GM12801 (cell line): ENCODE data around the gene SHLD3.

ENCODE experiments used
- TF ChIP-seq, protein P1 (sequence below): IDR thresholded peaks from one replicate; pipeline ENCODE4 v1.5.1; 2011; ENCODE audit warnings: control low read depth; ENCODE audit not compliant: insufficient read length; ENCODE audit errors: extremely low read depth

The SHLD3 gene, protein sequence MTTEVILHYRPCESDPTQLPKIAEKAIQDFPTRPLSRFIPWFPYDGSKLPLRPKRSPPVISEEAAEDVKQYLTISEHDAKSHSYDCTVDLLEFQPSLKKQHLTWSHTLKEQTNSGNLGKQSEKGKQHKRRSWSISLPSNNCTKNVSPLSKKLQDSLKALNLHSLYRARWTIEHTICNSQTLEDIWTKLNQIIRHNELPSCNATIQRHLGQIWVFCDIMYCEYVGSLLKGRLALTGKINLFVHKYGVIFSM

DNA sequence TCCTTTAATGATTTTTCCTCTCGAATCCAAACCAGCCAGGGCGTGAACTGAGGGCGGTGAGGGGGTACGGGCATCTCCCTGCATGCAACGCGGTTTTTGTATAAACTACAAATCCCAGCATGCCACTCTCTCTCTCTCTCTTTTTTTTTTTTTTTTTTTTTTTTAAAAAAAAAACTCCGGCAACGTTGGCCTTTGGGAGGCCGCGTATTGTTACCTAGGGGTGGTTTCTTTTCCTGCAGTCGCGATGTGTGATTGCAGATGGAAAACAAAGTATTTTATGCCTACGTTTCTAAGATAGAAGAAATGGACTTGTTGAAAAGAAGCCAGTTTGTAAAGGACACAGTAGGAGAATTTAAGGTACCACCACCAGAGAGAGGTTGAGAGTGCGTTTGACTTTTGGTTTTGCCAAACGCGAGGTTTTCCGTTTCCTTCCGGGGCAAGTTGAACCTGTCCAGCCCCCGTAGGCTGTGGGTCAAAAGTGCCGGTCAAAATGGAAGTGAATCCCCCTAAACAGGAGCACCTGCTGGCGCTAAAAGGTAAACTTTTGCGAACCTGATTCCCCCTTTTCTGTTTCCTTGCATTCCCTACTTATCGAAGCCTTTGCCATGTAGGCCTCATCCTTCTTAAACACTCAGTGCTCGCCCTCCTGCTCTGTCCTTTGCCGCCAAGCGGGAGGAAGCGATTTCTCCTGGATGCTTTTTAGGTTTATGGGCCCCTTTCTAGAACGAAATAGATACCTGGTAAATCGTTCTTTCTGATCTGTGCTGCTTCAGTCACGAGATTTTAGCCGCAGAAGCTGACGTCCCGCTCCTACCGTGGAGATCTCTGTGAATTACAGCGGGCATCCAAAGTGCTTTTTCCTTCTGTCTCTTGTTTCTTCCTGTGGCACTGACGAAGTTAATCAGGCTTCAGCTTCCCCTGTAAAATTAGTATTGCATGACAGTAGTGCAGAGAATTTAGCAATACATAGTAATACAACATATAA, at the start of gene SHLD3, which contains the start of gene TRAPPC13:
Gene SHLD3 (plus strand): TSS at position 457 of the 985 bp plus-strand sequence. CDS start 4,561 bp downstream, outside the sequence.
Gene TRAPPC13 (plus strand): TSS at position 457 of the 985 bp plus-strand sequence. CDS start 34 bp downstream, at position 491.
- TF ChIP-seq, protein P1, sequence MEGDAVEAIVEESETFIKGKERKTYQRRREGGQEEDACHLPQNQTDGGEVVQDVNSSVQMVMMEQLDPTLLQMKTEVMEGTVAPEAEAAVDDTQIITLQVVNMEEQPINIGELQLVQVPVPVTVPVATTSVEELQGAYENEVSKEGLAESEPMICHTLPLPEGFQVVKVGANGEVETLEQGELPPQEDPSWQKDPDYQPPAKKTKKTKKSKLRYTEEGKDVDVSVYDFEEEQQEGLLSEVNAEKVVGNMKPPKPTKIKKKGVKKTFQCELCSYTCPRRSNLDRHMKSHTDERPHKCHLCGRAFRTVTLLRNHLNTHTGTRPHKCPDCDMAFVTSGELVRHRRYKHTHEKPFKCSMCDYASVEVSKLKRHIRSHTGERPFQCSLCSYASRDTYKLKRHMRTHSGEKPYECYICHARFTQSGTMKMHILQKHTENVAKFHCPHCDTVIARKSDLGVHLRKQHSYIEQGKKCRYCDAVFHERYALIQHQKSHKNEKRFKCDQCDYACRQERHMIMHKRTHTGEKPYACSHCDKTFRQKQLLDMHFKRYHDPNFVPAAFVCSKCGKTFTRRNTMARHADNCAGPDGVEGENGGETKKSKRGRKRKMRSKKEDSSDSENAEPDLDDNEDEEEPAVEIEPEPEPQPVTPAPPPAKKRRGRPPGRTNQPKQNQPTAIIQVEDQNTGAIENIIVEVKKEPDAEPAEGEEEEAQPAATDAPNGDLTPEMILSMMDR = no peak

DNA sequence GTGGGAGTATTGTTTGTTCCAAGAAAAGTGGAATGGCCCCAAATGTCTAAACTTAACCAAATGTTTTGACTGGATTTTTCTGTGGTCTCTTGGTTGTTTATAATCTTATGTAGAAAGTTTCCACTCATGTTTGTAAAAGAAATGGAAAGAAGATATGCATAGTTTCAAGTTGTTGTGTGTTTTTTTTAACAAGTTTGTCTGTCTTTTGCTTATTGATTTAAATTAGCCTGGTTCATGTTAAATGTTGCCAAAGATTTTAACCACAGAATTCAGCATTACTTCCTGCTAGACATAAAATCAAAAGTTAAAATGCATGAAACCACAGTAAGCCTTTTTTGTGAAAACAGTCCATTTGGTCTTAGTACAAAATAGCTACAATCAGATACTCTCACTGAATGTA, 47.7 kb upstream of the SHLD3 start:
- TF ChIP-seq, protein P1 = no peak

DNA sequence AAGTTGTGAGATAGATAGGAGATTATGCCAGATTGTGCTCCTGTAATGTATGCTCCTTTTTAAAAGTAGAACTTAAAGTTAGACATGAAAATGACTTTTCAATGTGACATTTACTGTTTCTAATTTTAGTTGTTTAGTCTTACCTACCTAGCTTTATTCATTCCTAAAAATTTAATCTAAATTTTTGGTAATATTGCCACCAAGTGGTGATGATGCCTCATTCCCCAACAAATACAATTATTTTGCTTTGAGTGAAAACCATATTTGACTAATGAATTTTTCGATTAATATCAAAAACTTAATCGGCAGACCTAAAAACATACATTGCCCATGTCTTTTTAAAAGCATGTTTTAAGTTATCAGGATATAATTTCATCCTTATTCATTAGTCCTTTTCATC, 36.1 kb upstream of the SHLD3 start:
- TF ChIP-seq, protein P1 = no peak

DNA sequence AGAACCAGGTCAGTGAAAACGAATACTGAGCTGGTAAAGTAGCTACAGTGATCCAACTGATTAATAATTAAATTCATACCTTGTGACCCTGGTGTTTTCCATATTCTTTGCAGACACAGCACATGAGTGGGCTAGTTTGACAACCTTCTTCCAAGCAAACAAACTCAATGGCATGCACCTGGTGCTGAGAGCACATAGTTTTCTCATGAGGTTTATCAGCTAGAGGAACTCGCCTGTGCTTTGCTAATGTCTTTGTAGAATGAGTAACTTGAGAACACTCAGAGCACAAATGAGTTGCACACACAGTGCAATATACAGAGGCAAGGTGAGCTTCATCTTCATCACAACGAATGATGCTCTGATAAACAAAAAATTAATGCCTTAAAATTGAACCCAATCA, 13.3 kb upstream of the SHLD3 start:
- TF ChIP-seq, protein P1 = no peak

DNA sequence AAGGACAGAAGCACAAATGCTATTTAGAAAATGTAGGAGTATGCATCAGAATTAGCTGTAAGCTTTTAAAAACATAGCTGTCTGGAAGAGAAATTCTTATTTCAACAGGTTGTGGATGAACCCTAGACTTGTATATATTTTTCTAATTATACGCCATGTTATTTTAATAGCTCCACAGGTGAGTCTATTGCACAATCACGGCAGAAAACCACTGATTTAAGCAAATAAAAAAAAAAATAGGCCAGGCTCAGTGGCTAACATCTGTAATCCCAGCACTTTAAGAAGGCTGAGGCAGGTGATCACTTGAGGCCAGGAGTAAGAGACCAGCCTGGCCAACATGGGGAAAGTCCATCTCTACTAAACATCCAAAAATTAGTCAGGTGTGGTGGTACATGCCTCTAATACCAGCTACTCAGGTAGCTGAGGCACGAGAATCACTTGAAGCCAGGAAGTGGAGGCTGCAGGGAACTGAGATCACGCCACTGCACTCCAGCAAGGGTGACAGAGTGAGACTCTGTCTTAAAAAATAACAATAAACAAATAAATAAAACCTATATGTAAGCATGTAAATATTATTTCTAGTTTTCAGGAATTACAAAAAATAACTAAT, 12.4 kb upstream of the SHLD3 start:
- TF ChIP-seq, protein P1 = no peak

DNA sequence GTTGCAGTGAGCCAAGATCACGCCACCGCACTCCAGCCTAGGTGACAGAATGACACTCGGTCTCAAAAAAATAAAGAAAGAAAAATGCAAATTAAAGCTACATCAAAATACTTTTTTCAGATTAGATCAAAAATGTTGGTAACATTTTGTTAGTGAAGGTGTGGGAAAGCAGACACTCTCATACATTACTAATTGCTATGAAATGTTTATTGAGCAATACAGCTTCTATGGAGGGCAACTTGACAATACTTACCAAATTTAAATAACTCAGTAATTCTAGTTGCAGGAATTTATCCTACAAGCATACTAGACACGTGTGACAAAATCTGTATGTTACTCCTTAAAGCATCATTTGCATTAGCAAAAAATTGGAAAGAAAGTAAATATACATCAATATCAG, 4.8 kb upstream of the SHLD3 start:
- TF ChIP-seq, protein P1 = no peak

DNA sequence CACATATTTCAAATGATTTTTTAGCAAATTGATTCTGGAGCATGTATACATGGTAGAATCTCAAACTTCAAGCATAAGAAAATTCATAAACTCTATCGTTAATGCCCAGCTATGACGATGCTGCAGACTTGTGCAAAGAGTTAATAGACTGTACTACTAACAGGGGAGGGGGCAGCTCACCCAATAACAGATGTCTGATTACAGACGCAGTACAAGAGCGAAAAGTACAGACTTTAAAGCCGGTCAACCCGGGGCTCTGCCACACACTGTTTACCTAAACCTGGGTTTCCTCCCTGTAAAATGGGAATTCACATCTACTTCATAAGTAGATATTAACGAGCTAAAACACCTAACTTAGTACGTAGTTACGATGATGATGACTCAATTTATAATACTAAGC, 1.3 kb upstream of the SHLD3 start:
- TF ChIP-seq, protein P1 = no peak
